K562 (cell line): ENCODE measurements around the gene SPATA25. TPM values are rescaled to one million over a fixed set of nuclear protein-coding genes. Genes with fewer than 3 reads are reported as not detected.

ENCODE experiments used
- KAT7 ChIP-seq: sonication (generic); formaldehyde crosslinking; IDR thresholded peaks from 2 replicates; pipeline ENCODE4 v1.8.0; 2022; ENCODE audit warnings: missing genetic modification reagents, mild to moderate bottlenecking, borderline replicate concordance
- KAT8 ChIP-seq: fragments of 450-650 bp; IDR thresholded peaks from 2 replicates; pipeline ENCODE4 v1.6.1; 2016; ENCODE audit warnings: low read depth, mild to moderate bottlenecking
- MGA ChIP-seq: fragments of 450-650 bp; IDR thresholded peaks from 2 replicates; pipeline ENCODE4 v1.6.1; 2016; ENCODE audit warnings: mild to moderate bottlenecking, moderate library complexity
- POLR2AphosphoS5 ChIP-seq: IDR thresholded peaks from 2 replicates; pipeline ENCODE4 v1.6.1; 2011; ENCODE audit warnings: mild to moderate bottlenecking, low read depth, low read length, moderate library complexity; ENCODE audit not compliant: control insufficient read depth, insufficient read depth
- RREB1 ChIP-seq: fragments of 250-450 bp; sonication (Bioruptor Pico); IDR thresholded peaks from 2 replicates; pipeline ENCODE4 v1.4.0; 2020
- SMAD2 ChIP-seq: fragments of 150-350 bp; IDR thresholded peaks from 2 replicates; pipeline ENCODE4 v1.6.1; 2014; ENCODE audit warnings: low read depth, mild to moderate bottlenecking, low read length
- TAF1 ChIP-seq: IDR thresholded peaks from 2 replicates; pipeline ENCODE4 v1.6.1; 2011; ENCODE audit warnings: mild to moderate bottlenecking, low read length, moderate library complexity; ENCODE audit not compliant: insufficient read depth, control insufficient read depth, severe bottlenecking; ENCODE audit errors: extremely low read depth
- polyA plus RNA-seq, 8 experiments: library from polyadenylated mRNA; depleted of rRNA in 4 of 8; stranded (reverse) in 5 of 8; unstranded in 3 of 8; fragments of >200 nt; fragmentation: Nextera tagmentation in 2 of 8; fragmentation: Illumina TruSeq in 1 of 8; extraction: Ambion mirVana in 2 of 8; extraction: Trizol in 1 of 8; gene quantifications; 2 replicates each; pipeline versions ENCODE4 v1.2.1 to v1.2.3, GENCODE V29; 2011 to 2014; ENCODE audit warnings: inconsistent platforms in 1 of 8, missing spikeins in 1 of 8
- total RNA-seq, 7 experiments: library from RNA; depleted of rRNA in 6 of 7; stranded (reverse); fragments of >200 nt in 6 of 7; fragmentation: Illumina TruSeq in 2 of 7; extraction: Trizol in 2 of 7; gene quantifications; 2 replicates each; pipeline versions ENCODE4 v1.2.1 to v1.2.3, GENCODE V29; 2011 to 2021; ENCODE audit warnings: low replicate concordance in 1 of 7

The SPATA25 gene
- total and polyA plus RNA-seq, 9 of the 15 experiments (the other 6 are each of a cell fraction or from before 2014, with no cell fraction given) = 0.21 to 0.95 (median 0.53) TPM; not detected in 3

- TF ChIP-seq KAT7 (CRISPR knock-in tag) = peak; percentile 43; the same call in 1 of the 2 replicates
- peak; percentile 20 for TF ChIP-seq TAF1
- no peak for TF ChIP-seq POLR2AphosphoS5
- TF ChIP-seq RREB1 (CRISPR knock-in tag) = no peak
- no peak for TF ChIP-seq SMAD2
- no peak for TF ChIP-seq MGA
- no peak for TF ChIP-seq KAT8
These were observed 22.6 kb upstream of the SPATA25 start (continued) for GRCh38 chr20:45909817-45910669.
